Measurements from ENCODE around the gene STX18.
"Not testable (repeated sequence)": the region's sequence is repeated elsewhere in the genome, so short reads cannot be mapped to it uniquely, and the experiment has no call there.

Gene STX18

DNA sequence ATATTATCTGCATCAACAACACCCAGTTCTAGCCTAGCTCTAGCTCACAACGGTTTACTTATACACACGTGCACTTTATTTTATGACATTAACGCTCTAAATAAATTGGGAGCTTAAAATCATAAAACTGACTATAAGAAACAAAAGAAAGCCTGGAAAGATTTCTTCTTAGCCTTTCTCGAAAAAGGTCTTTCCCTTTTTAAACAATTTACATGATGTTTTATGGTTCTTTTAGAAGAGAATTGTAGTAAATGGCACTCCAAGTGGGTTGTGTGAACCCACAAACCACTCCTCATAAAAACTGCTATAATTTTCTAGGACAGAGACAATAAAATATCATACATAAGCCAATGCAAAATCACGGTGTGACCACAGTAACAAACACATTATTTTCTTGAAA lies 23.1 kb downstream of the STX18 start:
- H3K9me3 ChIP-seq (replicated peaks; ENCODE audit: insufficient read depth, low read length): no peaks in the 10 kb centered on the region
- H3K27ac ChIP-seq (ENCODE audit: low read length): no peak overlapping the region
- peaks cover 90% of the 10 kb centered on the region for H3K79me2 ChIP-seq (ENCODE audit: low read length)
- H4K20me1 ChIP-seq (ENCODE audit: insufficient read depth, low read length): peaks cover 3% of the 10 kb centered on the region; the same call in 1 of the 2 replicates
- no peaks in the 10 kb centered on the region for H3F3A ChIP-seq (ENCODE audit: insufficient read depth, low read length)
- TF ChIP-seq EZH2phosphoT487 (IDR thresholded peaks at IDR 0.05; ENCODE audit: low read length): no peak
- TF ChIP-seq, protein P1, sequence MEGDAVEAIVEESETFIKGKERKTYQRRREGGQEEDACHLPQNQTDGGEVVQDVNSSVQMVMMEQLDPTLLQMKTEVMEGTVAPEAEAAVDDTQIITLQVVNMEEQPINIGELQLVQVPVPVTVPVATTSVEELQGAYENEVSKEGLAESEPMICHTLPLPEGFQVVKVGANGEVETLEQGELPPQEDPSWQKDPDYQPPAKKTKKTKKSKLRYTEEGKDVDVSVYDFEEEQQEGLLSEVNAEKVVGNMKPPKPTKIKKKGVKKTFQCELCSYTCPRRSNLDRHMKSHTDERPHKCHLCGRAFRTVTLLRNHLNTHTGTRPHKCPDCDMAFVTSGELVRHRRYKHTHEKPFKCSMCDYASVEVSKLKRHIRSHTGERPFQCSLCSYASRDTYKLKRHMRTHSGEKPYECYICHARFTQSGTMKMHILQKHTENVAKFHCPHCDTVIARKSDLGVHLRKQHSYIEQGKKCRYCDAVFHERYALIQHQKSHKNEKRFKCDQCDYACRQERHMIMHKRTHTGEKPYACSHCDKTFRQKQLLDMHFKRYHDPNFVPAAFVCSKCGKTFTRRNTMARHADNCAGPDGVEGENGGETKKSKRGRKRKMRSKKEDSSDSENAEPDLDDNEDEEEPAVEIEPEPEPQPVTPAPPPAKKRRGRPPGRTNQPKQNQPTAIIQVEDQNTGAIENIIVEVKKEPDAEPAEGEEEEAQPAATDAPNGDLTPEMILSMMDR (IDR thresholded peaks at IDR 0.05; ENCODE audit: low read length): no peak
- H3K9ac ChIP-seq (ENCODE audit: low read length): no peak overlapping the region
- no peak overlapping the region for H3K4me2 ChIP-seq (ENCODE audit: low read depth, low read length)
- no peaks in the 10 kb centered on the region for H3K36me3 ChIP-seq (replicated peaks; ENCODE audit: insufficient read depth, low read length)
- no peak overlapping the region for H2AFZ ChIP-seq (ENCODE audit: low read length)
- H3K27me3 ChIP-seq (replicated peaks; ENCODE audit: insufficient read depth, low read length): no peaks in the 10 kb centered on the region
- DNase-seq: no peak
- H3K4me3 ChIP-seq (ENCODE audit: low read length): no peak overlapping the region
- no peaks in the 10 kb centered on the region for H3K9me2 ChIP-seq (replicated peaks; ENCODE audit: insufficient read depth, low read length)
- H3K4me1 ChIP-seq (ENCODE audit: low read length): peaks cover 9% of the 10 kb centered on the region

DNA sequence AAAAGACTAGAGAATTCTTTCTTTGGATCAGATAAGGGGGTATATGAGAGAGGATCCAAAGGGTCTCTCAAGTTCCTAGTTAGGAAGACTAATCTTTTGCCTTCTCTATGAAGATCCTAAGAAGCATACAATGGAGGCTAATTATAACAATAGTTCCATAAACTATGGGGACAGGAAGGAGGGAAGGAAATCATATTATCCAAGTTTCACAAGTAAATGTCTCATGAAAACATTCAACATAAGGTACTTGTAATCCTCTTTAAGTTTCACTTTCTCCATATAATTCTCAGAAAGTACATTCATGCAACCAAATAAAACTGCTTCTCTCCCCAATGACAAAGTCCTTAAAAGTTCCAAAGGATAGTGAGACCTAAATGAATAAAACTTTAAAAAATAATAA lies 27.1 kb downstream of the STX18 start:
- peaks cover 83% of the 10 kb centered on the region for H3K79me2 ChIP-seq (ENCODE audit: low read length)
- H2AFZ ChIP-seq (ENCODE audit: low read length): no peak overlapping the region
- H3K4me3 ChIP-seq (ENCODE audit: low read length): no peak overlapping the region
- no peak overlapping the region for H3K27ac ChIP-seq (ENCODE audit: low read length)
- H3K4me2 ChIP-seq (ENCODE audit: low read depth, low read length): no peak overlapping the region
- TF ChIP-seq EZH2 (optimal IDR thresholded peaks at IDR 0.05; ENCODE audit: low read depth, low read length) (no peak), EZH2phosphoT487 (IDR thresholded peaks at IDR 0.05; ENCODE audit: low read length) (no peak)
- TF ChIP-seq, protein P1 (IDR thresholded peaks at IDR 0.05; ENCODE audit: low read length): no peak
- H3K4me1 ChIP-seq (ENCODE audit: low read length): peaks cover 18% of the 10 kb centered on the region
- no peaks in the 10 kb centered on the region for H3K9me2 ChIP-seq (replicated peaks; ENCODE audit: insufficient read depth, low read length)
- H3K27me3 ChIP-seq (replicated peaks; ENCODE audit: insufficient read depth, low read length): no peaks in the 10 kb centered on the region
- DNase-seq: no peak
- peaks cover 3% of the 10 kb centered on the region; the same call in 1 of the 2 replicates for H4K20me1 ChIP-seq (ENCODE audit: insufficient read depth, low read length)
- H3K36me3 ChIP-seq (replicated peaks; ENCODE audit: insufficient read depth, low read length): no peaks in the 10 kb centered on the region
- no peaks in the 10 kb centered on the region for H3K9me3 ChIP-seq (replicated peaks; ENCODE audit: insufficient read depth, low read length)
- H3F3A ChIP-seq (ENCODE audit: insufficient read depth, low read length): no peaks in the 10 kb centered on the region
- H3K9ac ChIP-seq (ENCODE audit: low read length): no peak overlapping the region

DNA sequence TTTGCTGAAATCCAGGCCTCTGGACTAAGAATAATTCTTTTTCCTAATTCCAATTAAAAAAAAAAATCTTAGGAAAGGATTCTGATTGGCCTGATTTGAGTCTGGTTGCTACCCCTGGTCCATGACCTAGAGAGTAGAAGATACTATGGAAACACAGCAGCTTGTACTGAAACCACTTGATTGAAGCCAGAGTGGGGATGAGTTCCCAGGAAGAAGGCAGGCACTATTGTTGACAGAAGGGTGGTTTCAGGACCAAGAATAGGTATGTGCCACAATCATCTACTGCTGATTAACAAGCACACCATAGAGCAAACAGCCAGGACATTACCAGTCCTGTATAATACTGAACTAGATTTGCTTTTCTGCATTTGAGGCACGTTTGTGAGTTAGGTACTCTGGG lies 29.6 kb downstream of the STX18 start:
- no peak overlapping the region for H3K9ac ChIP-seq (ENCODE audit: low read length)
- TF ChIP-seq, protein P1 (IDR thresholded peaks at IDR 0.05; ENCODE audit: low read length): no peak
- TF ChIP-seq EZH2phosphoT487 (IDR thresholded peaks at IDR 0.05; ENCODE audit: low read length) (no peak), EZH2 (optimal IDR thresholded peaks at IDR 0.05; ENCODE audit: low read depth, low read length) (no peak)

DNA sequence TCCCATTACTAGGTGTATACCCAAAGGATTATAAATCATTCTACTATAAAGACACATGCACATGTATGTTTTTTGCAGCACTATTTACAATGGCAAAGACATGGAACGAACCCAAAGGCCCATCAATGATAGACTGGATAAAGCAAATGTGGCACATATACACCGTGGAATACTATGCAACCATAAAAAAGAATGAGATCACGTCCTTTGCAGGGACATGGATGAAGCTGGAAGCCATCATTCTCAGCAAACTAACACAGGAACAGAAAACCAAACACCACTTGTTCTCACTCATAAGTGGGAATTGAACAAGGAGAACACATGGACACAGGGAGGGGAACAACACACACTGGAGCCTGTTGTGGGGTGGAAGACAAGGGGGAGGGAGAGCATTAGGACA lies 31.2 kb downstream of the STX18 start:
- H3K9me2 ChIP-seq (replicated peaks; ENCODE audit: insufficient read depth, low read length); H3F3A ChIP-seq (ENCODE audit: insufficient read depth, low read length); H3K9me3 ChIP-seq (replicated peaks; ENCODE audit: insufficient read depth, low read length); H3K4me2 ChIP-seq (ENCODE audit: low read depth, low read length); H4K20me1 ChIP-seq (ENCODE audit: insufficient read depth, low read length); DNase-seq; H3K4me3 ChIP-seq (ENCODE audit: low read length); H3K9ac ChIP-seq (ENCODE audit: low read length); H2AFZ ChIP-seq (ENCODE audit: low read length); H3K27ac ChIP-seq (ENCODE audit: low read length); H3K27me3 ChIP-seq (replicated peaks; ENCODE audit: insufficient read depth, low read length); H3K36me3 ChIP-seq (replicated peaks; ENCODE audit: insufficient read depth, low read length): not testable (repeated sequence)
- Histone ChIP-seq H3K4me1 (ENCODE audit: low read length) (peaks cover 21% of the 10 kb centered on the region), H3K79me2 (ENCODE audit: low read length) (peaks cover 72% of the 10 kb centered on the region)

More for the DNA sequence above, 29.6 kb downstream of the STX18 start:
- Histone ChIP-seq H3K4me1 (ENCODE audit: low read length) (peaks cover 21% of the 10 kb centered on the region), H4K20me1 (ENCODE audit: insufficient read depth, low read length) (peaks cover 3% of the 10 kb centered on the region; the same call in 1 of the 2 replicates), H3K79me2 (ENCODE audit: low read length) (peaks cover 72% of the 10 kb centered on the region), H3K4me2 (ENCODE audit: low read depth, low read length) (no peak overlapping the region), H3K4me3 (ENCODE audit: low read length) (no peak overlapping the region), H3K9me2 (replicated peaks; ENCODE audit: insufficient read depth, low read length) (no peaks in the 10 kb centered on the region), H3F3A (ENCODE audit: insufficient read depth, low read length) (no peaks in the 10 kb centered on the region), H3K36me3 (replicated peaks; ENCODE audit: insufficient read depth, low read length) (no peaks in the 10 kb centered on the region), H3K27me3 (replicated peaks; ENCODE audit: insufficient read depth, low read length) (no peaks in the 10 kb centered on the region), H3K9me3 (replicated peaks; ENCODE audit: insufficient read depth, low read length) (no peaks in the 10 kb centered on the region), H3K27ac (ENCODE audit: low read length) (no peak overlapping the region), H2AFZ (ENCODE audit: low read length) (no peak overlapping the region)
- no peak for DNase-seq
